Measurements from ENCODE around the gene TMEM143.

TMEM143 gene

GRCh38 chr19:48361912-48362311 is 1.8 kb downstream of the TMEM143 start:
- DNase-seq (ENCODE audit: low read depth in 2 of 2, low spot score in 1 of 2): no peak

- no peak for DNase-seq (ENCODE audit: low read depth in 2 of 2, low spot score in 1 of 2)
These were observed 4.6 kb downstream of the TMEM143 start for GRCh38 chr19:48359123-48359522.

GRCh38 chr19:48355365-48355954 is 8.3 kb downstream of the TMEM143 start:
- no peak for DNase-seq (ENCODE audit: low read depth in 2 of 2, low spot score in 1 of 2)

DNA sequence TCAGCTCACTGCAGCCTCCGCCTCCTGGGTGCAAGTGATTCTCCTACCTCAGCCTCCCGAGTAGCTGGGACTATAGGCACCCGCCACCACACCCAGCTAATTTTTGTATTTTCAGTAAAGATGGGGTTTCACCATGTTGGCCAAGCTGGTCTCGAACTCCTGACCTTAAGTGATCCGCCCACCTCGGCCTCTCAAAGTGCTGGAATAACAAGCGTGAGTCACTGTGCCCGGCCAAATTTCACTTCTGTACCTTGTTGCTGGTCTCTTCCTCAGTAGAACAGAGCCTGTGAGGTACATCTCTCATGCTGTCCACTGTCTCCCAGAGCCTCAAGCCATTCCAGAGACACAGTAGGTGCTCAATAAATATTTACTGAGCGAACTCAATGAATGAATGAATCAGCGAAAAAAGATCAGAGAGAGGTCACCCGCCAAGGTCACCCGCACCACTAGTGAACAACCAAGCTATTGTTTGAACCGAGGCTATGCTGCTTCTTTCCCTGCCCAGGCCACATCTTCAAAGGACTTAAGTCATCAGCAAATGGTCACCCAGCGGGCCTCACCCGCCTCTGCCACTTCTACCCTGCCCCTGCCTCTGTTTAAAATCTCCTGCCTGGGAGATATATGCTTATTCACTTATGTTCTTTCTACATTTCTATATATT is 9.3 kb downstream of the TMEM143 start:
- DNase-seq (ENCODE audit: low read depth in 2 of 2, low spot score in 1 of 2): no peak

DNA sequence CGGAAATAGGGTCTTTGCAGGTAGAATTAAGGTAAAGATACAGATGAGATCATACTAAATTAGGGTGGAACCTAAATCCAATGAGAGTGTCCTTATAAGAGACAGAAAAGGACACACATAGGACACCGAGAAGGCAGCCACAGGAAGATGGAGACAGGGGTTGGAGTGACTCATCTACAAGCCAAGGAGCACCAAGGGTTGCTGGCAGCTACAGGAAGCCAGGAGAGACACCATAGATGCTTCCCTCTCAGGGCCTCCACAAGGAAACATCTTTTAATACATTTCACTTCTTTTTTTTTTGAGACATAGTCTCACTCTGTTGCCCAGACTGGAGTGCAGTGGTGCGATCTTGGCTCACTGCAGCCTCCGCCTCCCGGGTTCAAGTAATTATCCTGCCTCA is 10.1 kb downstream of the TMEM143 start:
- DNase-seq (ENCODE audit: low read depth in 2 of 2, low spot score in 1 of 2): no peak

GRCh38 chr19:48351341-48351752 is 12.4 kb downstream of the TMEM143 start:
- DNase-seq (ENCODE audit: low read depth in 2 of 2, low spot score in 1 of 2): peak; percentile 47 to 77

GRCh38 chr19:48350856-48351255 is 12.9 kb downstream of the TMEM143 start:
- no peak for DNase-seq (ENCODE audit: low read depth in 2 of 2, low spot score in 1 of 2)

DNA sequence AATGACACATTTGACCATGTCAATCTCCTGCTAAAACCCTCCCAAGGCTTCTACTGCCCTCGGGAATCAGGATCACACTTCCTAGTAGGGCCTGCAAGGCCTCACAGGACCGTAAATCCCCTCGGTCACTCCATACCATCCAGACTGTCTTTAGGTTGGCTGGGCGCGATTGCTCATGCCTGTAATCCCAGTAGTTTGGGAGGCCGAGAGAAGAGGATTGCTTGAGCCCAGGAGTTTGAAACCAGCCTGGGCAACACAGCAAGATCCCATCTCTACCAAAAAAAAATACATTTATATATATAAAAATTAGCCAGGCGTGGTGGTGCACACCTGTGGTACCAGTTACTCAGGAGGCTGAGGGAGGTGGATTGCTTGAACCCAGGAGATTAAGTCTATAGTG is 15.0 kb downstream of the TMEM143 start:
- DNase-seq (ENCODE audit: low read depth in 2 of 2, low spot score in 1 of 2): no peak

DNA sequence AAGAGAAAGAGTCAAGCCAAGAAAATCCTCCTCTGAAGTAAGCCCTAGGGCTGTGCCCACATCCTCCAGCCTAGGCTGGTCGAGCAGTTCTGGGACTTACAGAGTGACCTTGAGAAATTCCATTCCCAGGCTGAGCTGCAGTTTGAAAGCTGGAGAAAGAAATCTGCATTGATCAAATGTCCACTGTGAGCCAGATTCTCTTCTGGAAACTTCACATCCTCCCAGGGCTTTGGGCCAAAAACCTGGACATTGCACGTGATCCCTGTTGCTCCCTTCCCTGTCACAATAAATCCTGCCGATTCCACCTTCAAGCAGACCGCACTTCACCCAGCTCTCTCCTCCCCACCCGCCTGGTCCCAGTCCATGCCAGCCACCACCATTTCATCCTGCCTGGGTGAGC is 15.7 kb downstream of the TMEM143 start:
- DNase-seq (ENCODE audit: low read depth in 2 of 2, low spot score in 1 of 2): no peak

GRCh38 chr19:48346191-48346590 is 17.5 kb downstream of the TMEM143 start:
- no peak for DNase-seq (ENCODE audit: low read depth in 2 of 2, low spot score in 1 of 2)

DNA sequence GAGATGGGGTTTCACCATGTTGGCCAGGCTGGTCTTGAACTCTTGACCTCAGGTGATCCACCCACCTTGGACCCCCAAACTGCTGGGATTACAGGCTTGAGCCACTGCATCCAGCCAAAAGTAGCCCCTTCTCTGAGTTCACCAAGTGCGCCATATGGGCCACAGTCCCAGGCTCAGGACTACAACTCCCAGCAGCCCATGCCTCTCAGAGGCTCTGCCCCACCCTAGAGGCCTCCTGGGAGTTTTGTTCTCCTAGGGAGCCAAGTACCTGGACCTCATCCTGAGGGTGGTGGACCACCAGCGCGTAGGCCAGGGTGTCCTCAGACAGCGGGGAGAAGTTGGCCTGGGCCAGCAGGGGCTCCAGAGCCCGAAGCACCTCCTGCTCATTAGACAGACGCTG is 18.8 kb downstream of the TMEM143 start:
- DNase-seq (ENCODE audit: low read depth in 2 of 2, low spot score in 1 of 2): no peak

GRCh38 chr19:48342841-48343540 is 20.7 kb downstream of the TMEM143 start:
- no peak for DNase-seq (ENCODE audit: low read depth in 2 of 2, low spot score in 1 of 2)

GRCh38 chr19:48342414-48342738 is 21.4 kb downstream of the TMEM143 start:
- no peak for DNase-seq (ENCODE audit: low read depth in 2 of 2, low spot score in 1 of 2)

GRCh38 chr19:48341515-48342413 is 22.0 kb downstream of the TMEM143 start:
- DNase-seq (ENCODE audit: low read depth in 2 of 2, low spot score in 1 of 2): no peak

GRCh38 chr19:48340995-48341394 is 22.7 kb downstream of the TMEM143 start:
- no peak for DNase-seq (ENCODE audit: low read depth in 2 of 2, low spot score in 1 of 2)

GRCh38 chr19:48338802-48339503 is 24.8 kb downstream of the TMEM143 start:
- DNase-seq (ENCODE audit: low read depth in 2 of 2, low spot score in 1 of 2): no peak

GRCh38 chr19:48338253-48338755 is 25.4 kb downstream of the TMEM143 start:
- DNase-seq (ENCODE audit: low read depth in 2 of 2, low spot score in 1 of 2): no peak

GRCh38 chr19:48333467-48334384 is 30.0 kb downstream of the TMEM143 start:
- DNase-seq (ENCODE audit: low read depth in 2 of 2, low spot score in 1 of 2): peak; percentile 83 to 85

- DNase-seq (ENCODE audit: low read depth in 2 of 2, low spot score in 1 of 2): peak; percentile 83 to 84
These were observed 30.9 kb downstream of the TMEM143 start for GRCh38 chr19:48332662-48333466.

Measured in stimulated activated CD8-positive, alpha-beta memory T cell treated with anti-CD3 and anti-CD28 coated beads, Interleukin-4, amount 100 ng/mL, for 4 hours (primary cell).